NCI-H128 (cell line): ENCODE data around the gene CDC42EP2.

Experiments
- DNase-seq: peaks from one replicate; lab custom pipeline; 2025; ENCODE audit not compliant: unreplicated experiment; lab: John Stamatoyannopoulos, UW

CDC42EP2 gene, protein sequence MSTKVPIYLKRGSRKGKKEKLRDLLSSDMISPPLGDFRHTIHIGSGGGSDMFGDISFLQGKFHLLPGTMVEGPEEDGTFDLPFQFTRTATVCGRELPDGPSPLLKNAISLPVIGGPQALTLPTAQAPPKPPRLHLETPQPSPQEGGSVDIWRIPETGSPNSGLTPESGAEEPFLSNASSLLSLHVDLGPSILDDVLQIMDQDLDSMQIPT

DNA sequence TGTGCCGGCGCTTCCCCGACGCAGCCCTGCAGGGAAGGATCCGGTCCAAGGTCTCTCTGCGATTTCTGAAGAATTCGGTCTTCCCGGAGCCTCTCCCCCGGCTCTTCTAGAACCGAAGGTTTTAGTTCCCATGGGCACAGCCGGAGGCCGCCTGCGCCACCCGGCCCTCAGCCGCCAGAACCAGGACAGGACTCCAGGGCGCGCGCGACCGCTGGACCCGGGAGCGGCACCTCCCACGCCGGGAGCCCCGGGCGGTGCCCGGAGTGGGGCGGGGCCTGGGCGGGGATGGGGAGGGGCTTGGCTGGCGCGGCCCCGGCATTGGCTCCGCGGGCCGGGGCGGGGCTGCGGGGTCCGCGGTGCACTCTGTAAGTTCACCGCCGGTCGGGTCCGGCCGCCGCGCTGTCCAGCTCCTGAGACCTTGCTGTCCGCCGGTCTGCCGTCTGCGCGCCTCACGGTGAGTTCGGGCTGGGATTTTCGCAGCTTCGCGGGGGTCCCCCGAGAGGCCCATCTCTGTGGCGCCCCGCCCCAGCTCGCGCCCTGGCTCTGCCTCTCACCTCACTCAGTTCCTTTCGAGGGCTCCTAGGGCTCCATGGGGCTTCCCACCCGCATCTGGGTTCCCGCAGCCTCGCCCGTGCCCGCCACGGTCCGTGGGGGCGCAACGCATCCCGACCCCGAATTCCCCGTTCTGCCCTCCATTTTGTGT is at the start of gene CDC42EP2:
CDC42EP2 (plus strand) TSS at position 366 of the 703 bp plus-strand sequence. CDS start 6,033 bp downstream, outside the sequence.
- peak; percentile 29 for DNase-seq

DNA sequence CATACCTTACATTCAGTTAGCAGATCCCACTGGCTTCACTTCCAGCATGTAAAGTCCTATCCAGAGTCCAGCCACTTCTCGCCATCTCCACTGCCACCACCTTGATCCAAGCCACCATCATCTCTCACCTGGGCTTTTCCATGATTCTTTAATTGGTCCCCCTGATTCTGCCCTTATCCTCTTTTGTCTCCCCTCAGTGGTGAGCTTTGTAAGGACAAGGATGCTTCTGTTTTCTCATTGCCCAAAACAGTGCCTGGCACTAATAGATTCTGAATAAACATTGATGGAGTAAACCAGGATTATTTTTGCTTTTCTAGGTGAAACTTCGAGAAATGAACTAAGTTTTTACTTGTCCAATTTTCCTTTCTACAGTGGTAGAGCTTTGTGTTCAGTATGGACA is 48.5 kb upstream of the CDC42EP2 start:
- DNase-seq, result no peak

DNA sequence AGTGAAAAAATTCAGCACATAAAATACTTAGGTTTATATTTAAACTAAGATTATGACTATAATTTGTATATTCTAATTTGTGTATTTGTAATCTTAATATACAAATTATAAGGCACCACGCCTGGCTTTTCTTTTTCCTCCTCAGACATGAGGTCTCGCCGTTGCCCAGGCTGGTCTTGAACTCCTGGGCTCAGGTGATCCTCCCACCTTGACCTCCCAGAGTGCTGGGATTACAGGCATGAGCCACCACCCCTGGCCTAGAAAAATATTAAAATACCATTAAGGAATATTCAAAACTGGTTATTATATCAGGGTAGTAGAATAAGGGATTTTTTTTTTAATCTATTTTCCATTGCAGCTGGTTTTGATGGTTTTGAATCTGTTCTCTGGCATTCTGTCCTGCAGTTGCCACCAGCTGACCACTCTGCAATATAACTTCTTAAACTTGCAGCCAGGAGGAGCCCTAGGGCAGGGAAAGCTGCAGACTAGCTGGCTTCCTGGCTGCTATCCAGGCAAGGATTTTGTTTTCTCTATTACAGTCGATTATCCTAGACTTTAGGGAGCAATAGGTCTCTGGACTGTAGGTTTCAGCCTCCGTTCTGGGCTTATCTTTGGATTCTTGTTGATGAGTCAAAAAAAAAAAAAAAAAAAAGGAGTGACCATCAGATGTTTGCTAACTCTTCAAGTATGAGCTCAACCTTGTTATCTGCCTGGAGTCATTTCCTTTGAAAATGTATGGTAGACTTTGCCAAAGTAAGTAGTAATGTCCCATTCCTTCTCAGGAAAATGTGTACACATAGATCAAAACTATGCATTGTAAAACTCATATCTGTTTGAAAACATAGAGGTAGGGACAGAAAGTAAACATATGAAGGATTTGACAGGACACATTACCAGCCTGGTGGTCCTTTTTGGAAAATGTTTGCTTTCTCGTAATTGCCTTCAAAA is 39.7 kb upstream of the CDC42EP2 start:
- DNase-seq, result no peak

DNA sequence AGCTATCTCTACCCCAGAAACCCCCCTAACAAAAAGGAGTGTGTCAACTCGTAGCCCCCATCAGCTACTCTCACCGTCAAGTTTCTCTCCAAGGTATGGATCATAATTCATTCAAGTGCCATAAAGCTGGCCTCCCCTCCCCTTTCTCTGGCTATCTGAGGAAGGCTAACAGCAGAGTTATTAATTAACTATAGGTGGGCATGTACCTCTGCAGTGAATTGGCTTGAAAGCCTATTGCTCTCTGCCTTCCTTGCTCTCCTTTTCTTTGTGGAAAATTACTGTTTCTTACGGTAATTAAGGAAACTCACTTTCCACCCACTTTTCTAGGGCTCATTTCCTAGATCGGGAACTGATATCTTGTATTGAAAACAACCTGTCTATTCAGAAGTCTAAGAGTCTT is 38.8 kb upstream of the CDC42EP2 start:
- DNase-seq, result no peak

DNA sequence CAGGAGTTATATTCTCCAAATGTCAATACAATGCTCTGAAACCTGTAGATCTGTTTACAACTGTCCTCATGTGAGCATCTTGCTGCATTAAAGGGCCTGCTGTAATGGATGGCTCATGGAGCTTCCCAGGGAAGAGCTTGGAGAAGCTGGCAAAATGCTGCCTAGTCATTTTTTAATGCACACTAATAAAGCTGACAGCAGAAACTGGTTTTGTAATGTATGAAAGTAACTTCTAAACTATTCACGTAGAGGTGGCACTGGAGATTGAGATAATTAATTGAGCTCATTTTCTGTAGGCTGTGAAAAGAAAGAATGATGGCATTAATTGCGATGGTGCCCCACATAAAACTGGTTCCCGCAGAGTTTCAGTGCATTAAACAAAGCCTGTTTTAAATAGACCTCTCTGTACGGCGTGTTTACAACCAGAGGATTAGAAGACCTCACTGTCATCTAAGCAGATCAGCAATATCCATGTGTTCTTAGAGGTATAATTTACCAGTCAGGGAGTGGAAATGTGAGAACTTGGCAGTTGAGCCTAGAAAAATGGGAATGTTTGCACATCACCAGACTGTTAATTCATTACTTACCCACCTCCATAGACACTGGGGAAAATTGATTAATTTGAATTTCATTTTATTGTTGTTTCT is 36.9 kb upstream of the CDC42EP2 start:
- no peak for DNase-seq

DNA sequence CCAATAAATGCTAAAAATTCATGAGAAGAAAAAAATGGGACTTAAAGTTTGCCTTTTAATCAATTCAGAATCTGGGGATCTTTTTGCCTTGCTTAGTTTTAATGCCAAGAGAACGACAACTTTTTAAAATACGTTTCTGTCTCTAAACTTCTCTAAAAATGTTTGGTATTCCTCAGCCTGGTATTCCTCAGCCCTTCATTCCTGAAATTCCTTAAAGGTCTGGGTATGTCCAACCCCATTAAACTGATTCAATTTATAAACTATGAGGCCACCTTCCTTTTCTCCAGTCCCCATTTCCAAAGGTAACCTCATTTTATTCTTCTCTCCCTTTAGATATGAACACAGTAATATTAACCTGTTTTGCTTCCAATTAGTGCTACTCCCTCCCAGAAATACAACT is 36.3 kb upstream of the CDC42EP2 start:
- no peak for DNase-seq

DNA sequence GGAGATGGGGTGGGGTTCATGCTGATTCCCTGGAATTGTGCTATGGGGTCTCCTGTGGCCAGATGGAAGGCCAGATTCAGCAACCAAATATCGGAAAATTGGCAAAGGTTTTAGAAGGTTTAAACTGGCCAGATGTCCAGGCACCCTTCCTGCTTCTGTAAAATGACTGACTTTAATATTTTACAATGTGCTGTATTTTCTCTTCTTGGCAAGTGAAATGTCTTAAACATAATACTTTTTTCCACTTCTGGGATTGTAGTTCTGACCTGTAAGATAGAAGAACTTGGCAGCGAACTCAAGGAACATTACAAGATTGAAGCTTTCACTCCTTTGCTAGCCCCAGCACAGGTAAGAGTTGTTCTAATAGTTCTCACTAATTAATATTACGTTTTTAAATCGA is 35.4 kb upstream of the CDC42EP2 start:
- no peak for DNase-seq

DNA sequence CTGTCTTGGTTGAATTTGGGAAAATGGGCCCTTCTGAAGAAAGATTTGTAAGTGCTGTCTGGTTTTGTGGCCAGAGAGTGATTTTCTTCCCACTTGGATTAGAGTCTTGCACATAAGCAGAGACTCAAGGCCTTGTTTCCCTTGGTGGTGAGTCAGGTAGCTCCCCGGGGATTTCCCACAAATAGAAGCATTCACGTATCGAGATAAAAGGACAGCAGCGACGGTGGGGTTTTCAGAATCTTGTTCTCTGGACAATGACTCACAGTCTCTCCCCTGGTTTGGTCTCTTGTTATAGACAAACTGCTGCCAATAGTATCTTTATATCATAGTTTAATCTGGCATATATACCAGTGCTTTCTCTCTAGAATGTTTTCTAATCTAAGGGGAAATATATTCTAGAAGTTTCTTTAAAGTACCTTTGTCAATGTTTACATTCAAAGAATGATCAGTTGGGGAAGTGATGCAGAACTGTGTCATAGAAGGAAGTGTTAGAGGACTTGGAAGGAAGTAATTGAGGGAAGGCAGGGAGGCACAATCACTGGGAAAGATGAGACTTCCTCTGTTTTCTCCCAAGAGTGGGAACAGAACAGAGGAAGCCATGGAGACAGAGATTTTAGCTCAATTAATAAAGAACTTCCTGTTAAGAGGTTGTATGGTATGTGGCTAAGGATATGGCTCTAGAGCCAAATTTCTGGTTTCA is 34.8 kb upstream of the CDC42EP2 start:
- DNase-seq, result no peak

DNA sequence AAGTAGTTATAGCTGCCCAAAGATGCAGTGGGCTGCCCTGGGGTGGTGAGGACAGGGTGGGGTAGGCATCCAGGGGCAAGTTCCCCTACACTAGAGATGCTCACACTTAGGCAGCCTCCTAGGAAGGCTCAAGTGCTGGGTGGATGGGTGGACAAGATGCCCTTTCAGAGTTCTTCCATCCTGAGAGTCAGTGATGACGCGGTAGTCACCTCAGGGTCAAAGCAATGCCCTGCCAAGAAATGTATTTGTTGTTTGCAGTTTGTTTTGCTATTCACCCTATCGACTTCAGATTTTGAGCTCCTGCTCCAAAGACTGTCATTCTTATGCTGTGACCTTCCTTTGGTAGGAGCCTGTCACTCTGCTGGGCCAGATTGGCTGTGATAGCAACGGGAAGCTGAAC is 34.0 kb upstream of the CDC42EP2 start:
- DNase-seq, result no peak

DNA sequence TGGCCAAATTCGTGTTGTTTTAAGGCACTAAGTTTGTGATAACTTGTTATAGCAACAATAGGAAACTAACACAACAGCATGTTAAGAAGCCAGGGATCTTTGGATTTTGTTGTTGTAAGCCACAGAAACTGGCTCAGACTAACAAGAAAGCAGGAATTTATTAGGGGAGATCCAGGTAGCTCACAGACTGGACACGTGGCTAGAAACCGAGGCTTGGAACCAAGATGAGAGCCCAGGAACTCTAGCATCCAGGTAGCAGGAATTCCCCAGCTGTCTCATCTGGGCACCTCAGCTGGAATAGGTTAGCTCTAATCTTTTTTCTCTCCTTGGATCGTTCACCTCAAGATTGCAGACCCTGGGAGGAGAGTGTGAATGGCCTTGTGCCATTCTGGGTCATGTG is 28.0 kb upstream of the CDC42EP2 start:
- no peak for DNase-seq

DNA sequence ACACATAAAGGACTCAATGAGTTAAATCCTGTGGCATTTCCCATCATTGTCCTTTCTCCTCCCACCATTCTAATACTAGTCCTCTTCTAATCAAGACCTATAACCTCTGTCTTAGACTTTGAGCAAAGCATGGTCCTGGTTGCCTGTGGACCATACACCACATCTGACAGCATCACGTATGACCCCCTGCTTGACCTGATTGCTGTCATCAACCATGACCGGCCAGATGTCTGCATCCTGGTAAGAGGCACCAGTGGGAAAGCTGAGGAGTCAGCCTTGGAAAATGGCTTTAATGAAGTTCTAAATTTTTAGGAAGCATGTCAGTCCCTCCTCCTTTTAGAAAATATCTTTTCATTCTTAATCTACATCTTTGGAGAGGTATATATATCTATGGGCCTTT is 27.1 kb upstream of the CDC42EP2 start:
- no peak for DNase-seq

DNA sequence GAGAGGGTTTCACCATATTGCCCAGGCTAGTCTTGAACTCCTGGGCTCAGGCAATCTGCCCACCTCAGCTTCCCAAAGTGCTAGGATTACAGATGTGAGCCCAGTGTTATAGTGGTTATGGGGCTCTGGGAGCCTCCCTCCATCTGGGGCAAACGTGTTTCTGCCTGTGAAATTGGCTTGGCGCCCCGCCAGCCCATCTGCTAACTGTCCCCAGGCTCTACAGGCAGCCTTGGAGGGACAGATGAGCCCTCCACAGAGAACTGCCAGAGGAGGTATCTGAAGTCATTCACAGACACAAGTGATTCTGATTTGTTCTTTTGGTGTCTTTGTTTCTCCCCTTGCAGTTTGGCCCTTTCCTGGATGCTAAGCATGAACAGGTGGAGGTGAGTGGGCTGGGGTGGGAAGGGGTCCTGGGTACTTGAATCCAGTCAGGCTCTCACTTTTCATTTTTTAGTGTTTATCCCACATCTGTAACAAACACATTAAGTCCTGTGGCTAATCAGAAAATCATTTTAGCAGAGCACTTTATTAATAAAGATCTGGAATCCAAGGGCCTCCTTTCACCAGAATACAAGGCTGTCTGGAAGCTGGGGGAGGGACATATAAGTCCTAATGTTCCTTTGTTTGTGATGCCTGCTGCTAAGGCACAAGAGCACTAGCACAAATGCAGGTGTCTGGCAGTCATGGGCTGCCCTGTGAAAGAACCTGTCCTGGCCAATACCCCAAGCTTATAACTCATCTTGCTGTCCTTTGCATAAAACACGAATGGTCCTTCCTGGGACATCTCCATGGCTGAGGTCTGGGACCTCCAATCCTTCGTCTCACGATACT is 25.7 kb upstream of the CDC42EP2 start:
- no peak for DNase-seq

DNA sequence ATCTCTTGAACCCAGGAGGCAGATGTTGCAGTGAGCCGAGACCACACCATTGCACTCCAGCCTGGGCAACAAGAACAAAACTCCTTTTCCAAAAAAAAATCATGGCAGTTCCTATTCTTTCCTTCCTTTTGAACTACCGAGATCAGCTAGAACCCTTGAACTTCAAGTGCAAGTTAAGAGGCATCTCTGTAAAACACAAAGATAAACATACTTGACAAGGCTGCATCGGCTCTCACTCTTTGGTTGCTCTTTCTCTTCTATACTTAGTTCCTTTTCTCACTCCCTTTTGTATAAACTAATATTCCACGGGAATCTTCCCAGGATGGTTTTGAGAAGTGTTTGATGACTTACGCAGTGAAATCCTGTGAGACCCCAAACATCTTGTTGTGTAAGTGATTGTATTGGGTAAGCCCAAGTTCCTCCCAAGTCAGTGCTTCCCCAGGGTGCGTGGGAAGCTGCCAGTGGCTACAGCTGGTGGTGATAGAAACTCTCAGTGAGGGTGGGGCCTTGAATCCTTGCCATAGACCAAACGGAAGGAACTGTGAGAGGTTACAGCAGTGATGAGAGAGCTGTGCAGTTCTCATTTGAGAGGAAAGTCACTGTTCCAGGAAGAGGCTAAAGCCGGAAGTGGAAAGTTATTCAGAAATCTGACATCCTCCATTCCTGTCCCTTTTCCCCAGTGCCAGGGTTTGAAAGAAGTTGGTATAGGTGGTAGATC is 24.1 kb upstream of the CDC42EP2 start:
- no peak for DNase-seq

DNA sequence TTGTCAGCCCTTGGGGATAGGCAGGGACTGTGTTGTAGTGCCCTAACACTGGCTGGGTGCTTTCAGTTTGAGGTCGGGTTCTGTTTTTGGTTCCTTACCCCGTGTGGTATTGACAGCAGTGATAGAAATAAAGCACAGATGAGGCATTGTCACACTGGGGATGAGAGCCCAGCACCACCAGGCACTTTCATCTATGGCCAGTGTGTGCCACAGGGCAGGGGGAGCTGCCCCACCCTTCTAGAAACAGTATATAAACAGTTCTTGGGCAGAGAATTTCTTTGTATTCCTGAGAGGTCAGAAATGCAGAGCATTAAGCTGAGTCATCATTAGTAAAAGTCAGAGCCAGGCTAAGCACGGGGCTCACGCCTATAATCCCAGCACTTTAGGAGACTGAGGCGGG is 23.1 kb upstream of the CDC42EP2 start:
- no peak for DNase-seq

DNA sequence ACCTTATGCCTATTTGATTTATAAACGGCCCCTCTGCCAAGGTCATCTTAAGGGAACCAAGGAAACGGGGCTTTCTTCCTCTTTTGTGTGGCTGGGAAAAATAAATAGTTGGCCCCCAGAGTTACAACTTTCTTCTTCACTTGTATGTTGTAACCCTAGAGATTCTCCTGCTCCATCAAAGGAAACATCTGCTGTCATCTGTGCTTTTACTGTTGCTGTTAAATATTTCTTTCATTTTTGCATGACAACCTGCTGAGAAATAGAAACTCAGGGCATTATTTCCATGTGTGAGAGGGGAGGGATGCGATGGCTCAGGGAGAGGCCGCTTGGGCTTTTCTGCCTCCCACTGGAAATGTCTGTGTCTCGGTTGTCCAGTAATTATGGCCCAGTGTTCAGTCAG is 21.8 kb upstream of the CDC42EP2 start:
- DNase-seq, result no peak

DNA sequence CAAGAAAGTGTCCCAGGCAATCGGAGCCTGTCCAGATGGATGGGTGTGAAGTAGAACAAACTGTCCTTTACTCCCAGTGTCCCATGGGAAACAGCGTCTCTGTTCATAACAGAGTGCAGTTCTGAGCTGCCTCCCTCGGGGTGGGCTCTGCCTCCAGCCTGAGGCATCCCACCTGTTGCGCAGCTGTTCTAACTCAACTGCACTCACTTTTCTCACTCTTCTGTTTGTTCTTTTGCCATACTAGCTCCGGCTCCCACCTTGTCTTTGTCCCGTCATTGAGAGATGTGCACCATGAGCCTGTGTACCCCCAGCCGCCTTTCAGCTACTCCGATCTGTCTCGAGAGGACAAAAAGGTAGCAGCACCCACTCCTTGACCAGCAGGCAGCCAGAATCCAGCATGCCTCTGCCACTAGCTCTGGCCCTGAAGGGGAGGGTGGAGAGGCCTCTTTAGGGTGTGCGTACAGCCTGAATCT is 20.7 kb upstream of the CDC42EP2 start:
- no peak for DNase-seq

DNA sequence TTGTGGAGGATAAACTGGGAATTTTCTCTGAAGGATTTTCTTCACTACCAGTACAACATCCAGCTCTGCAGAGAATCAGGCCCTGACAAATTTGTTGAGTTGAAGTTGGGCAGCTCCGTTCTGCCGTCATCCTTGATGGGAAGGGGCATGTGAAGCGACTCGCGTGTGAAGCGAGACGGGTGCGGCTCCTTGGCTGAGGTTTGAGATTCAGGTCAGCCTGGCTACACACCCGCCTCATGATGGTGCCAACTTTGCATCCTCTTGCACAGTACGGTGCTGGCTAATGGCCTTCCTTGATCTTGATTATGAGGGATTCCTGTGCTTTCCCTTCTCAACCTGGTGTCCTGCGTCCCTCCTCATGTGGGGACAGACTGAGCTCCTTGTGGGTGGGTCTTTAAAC is 19.7 kb upstream of the CDC42EP2 start:
- DNase-seq, result no peak

DNA sequence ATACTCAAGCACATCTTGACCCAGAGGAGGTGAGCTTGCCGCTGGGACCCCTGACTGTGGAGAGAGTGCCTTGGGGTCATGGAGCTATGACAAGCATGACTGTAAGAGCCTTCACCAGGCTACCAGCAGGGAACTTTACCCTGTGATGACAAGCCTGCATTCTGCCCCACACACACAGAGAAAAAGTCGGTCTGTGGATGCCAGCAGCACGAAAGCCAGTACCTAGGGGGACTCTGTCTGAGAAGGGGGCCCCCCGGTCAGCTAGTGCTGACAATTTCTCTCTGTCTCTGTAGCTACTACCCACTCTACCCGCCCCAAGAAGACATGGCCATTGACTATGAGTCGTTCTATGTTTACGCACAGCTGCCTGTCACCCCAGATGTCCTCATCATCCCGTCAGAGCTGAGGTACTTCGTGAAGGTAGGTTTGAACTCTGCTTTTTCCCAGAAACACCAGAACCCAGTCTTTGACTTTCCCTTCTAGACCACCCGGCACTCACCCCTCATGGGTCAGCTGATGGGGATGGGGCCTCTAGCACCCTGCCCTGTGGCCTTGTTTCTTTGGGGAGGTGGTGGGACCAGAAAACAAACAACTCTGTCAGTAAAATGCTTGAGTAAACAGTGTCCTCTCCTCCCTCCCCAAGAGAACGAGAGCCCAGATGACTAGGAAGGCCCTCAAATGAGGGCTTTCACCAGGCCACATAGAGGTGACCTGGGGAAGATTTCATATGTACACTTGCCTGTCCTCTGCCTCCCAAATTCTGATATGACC is 18.9 kb upstream of the CDC42EP2 start:
- DNase-seq, result no peak
